HG03571 (cell line): Measurements from ENCODE around the gene GRID2.

Experiments
- ATAC-seq: cut with Tn5 transposase; IDR thresholded peaks from one replicate; pipeline ENCODE4 v1.9.1; 2021; ENCODE audit not compliant: unreplicated experiment

GRID2 gene

GRCh38 chr4:93772858-93773257, 1469.1 kb downstream of the GRID2 start:
- no peak for ATAC-seq

- ATAC-seq = no peak
Measured at GRCh38 chr4:93775551-93775950, 1471.8 kb downstream of the GRID2 start.

- ATAC-seq = no peak
Measured at GRCh38 chr4:93776386-93777080, 1472.8 kb downstream of the GRID2 start.

GRCh38 chr4:93777081-93777460, 1473.3 kb downstream of the GRID2 start:
- ATAC-seq = no peak

GRCh38 chr4:93779228-93779627, 1475.5 kb downstream of the GRID2 start:
- no peak for ATAC-seq

GRCh38 chr4:93780080-93780479, 1476.3 kb downstream of the GRID2 start:
- ATAC-seq = no peak

GRCh38 chr4:93781198-93781597, 1477.4 kb downstream of the GRID2 start:
- ATAC-seq = no peak

- ATAC-seq = no peak
Measured at GRCh38 chr4:93786149-93786548, 1482.4 kb downstream of the GRID2 start.

- no peak for ATAC-seq
Measured at GRCh38 chr4:93788712-93789111, 1484.9 kb downstream of the GRID2 start.

GRCh38 chr4:93791570-93792195, 1487.9 kb downstream of the GRID2 start:
- ATAC-seq = no peak

- no peak for ATAC-seq
Measured at GRCh38 chr4:93802045-93802444, 1498.3 kb downstream of the GRID2 start.

- no peak for ATAC-seq
Measured at GRCh38 chr4:93809773-93810172, 1506.0 kb downstream of the GRID2 start.

- no peak for ATAC-seq
Measured at GRCh38 chr4:93810340-93810992, 1506.7 kb downstream of the GRID2 start.

- ATAC-seq = no peak
Measured at GRCh38 chr4:93813092-93813491, 1509.3 kb downstream of the GRID2 start.

GRCh38 chr4:93814141-93814540, 1510.4 kb downstream of the GRID2 start:
- no peak for ATAC-seq

GRCh38 chr4:93814722-93815121, 1511.0 kb downstream of the GRID2 start:
- no peak for ATAC-seq
